Non-pigmented ciliary epithelial cell (primary cell): ENCODE measurements around the gene CDY2A.
"Not testable (repeated sequence)": the region's sequence is repeated elsewhere in the genome, so short reads cannot be mapped to it uniquely, and the experiment has no call there.

Experiments used
- DNase-seq: peaks from one replicate; pipeline ENCODE4 v3.0.0-alpha.2; 2010; ENCODE audit warnings: low read depth

Gene CDY2A

GRCh38 chrY:18025487-18025886, at the start of gene CDY2A:
TSS of gene CDY2A (plus strand) at chrY:18025787. CDS start at chrY:18026115, 328 bp downstream.
- DNase-seq, result not testable (repeated sequence)

- DNase-seq, result not testable (repeated sequence)
Observed at GRCh38 chrY:17997586-17997985, 28.0 kb upstream of the CDY2A start.

- not testable (repeated sequence) for DNase-seq
Observed at GRCh38 chrY:17998266-17998665, 27.3 kb upstream of the CDY2A start.

GRCh38 chrY:18023897-18024296, 1.7 kb upstream of the CDY2A start:
- DNase-seq, result not testable (repeated sequence)

GRCh38 chrY:18028845-18029244, 3.3 kb downstream of the CDY2A start:
- DNase-seq, result not testable (repeated sequence)

GRCh38 chrY:18030178-18030577, 4.6 kb downstream of the CDY2A start:
- DNase-seq, result not testable (repeated sequence)

DNA sequence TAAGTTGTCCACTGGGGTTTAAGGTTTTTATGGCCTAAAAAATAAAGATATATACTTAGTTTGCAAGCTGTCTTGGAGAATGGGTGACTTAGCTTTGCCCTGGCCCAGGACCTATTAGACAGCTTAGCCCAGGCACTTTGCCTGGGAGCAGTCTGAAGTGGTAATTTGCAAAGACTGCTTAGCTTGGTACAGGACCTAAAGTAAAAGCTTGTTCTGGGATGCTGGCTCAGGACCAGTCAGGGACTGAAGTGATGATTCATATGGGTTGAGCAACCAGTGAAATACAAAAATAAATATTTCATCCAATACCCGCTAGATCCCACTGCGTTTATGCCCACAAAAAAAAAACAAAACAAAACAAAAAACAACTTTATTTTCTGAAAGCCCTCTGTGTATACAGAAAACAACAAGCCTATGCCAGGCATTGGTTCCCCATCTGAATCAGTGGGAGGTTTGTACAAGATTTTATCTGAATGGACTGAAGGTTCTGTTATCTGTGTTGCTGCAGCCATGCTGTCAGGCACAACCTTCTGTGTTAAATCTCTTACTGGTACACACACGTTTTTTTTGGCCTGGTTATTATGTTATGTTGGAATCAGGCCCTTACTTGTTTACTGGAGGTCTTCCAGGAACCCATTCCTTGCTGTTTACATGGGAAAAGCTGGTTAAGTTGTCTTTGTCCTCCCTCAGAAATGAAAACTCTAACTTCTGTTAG, 8.7 kb downstream of the CDY2A start:
- DNase-seq, result not testable (repeated sequence)

- DNase-seq, result not testable (repeated sequence)
Observed at GRCh38 chrY:18034864-18035263, 9.3 kb downstream of the CDY2A start.

GRCh38 chrY:18044990-18045389, 19.4 kb downstream of the CDY2A start:
- not testable (repeated sequence) for DNase-seq

GRCh38 chrY:18048149-18049040, 22.8 kb downstream of the CDY2A start:
- DNase-seq, result not testable (repeated sequence)

GRCh38 chrY:18049061-18049460, 23.5 kb downstream of the CDY2A start:
- not testable (repeated sequence) for DNase-seq

DNA sequence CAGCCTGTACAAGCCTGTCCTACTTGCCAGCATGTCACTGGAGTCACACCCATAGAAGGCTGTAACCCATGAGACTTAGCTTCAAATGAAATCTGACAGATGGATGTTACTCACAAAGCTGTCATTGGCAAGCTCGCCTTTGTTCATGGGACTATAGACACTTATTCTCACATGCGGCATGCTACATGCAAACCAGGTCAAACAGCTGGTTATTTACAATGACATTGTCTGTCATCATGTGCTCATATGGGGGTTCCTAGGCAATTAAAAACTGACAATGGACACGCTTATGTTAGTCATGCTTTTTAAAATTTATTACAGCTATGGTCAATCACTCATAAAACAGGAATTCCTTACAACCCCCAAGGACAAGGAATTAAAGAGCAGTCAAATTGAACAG, 30.9 kb downstream of the CDY2A start:
- not testable (repeated sequence) for DNase-seq

GRCh38 chrY:18073464-18073863, 47.9 kb downstream of the CDY2A start:
- not testable (repeated sequence) for DNase-seq
